GM19099 (cell line): Measurements from ENCODE around the gene CASP8.

Source experiments
- POLR2A ChIP-seq: IDR thresholded peaks from 3 replicates; pipeline ENCODE4 v1.6.1; 2011; ENCODE audit warnings: low read depth; ENCODE audit not compliant: insufficient read length; ENCODE audit errors: extremely low read depth

CASP8 gene

DNA sequence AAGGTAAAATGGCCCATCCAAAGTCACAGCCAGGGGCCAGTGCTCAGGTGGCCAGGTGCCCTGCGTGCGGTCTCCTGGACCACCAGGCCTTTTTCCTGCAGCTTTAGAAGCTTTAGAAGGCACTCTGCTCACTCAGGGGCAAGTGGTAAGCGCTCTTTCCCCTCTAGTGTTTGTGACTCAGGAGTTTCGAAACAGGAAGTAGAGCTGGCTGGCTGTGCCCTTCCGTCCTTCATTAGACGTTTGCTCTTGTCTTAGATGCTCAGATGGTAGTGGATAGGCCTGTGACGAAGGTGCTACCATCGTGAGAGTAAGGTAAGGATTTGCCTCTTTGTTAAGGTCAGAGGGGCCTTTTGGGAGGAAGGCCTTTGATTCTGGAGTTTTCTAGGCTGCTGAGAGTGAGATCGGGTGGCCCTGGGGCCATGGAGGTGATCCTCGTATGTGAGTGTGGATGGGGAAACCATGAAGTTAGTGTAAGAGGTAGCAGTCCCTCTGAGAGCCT lies at the start of gene CASP8:
Gene CASP8, plus strand, starts transcription at position 235 of the 499 bp plus-strand sequence. CDS start 5,951 bp downstream, outside the sequence.
- peak; percentile 32 for TF ChIP-seq POLR2A

DNA sequence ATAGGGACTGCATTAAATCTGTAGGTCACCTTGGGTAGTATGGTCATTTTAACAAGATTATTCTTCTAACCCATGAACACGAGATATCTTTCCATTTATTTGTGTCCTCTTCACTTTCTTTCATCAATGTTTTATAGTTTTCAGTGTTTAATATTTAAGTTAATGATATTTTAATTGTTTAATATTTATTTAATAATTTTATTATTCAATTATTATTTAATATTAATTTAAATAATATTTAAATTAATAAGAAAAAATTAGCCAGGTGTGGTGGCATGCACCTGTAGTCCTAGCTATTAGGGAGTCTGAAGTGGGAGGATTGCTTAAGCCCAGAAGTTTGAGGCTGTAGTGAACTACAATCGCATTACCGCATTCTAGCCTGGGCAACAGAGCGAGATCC lies 44.4 kb upstream of the CASP8 start:
- TF ChIP-seq POLR2A: no peak

DNA sequence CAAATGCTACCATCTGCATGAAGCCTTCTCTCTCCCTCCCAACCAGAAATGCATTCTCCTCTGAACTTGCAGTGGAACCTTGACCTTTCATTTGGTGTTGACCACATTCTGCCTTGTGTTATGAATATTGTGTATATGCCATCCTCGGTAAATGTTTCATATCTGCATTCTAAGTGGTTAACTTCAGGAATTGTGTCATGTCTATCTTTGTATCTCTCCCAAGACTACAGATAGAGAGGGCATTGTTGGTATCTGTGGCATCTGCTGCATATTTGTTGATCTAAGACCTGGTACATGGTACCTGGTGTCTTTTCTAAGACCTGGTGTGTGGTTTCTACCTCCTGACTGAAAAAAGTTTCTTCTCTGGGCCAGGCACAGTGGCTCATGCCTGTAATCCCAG lies 43.4 kb upstream of the CASP8 start:
- no peak for TF ChIP-seq POLR2A

DNA sequence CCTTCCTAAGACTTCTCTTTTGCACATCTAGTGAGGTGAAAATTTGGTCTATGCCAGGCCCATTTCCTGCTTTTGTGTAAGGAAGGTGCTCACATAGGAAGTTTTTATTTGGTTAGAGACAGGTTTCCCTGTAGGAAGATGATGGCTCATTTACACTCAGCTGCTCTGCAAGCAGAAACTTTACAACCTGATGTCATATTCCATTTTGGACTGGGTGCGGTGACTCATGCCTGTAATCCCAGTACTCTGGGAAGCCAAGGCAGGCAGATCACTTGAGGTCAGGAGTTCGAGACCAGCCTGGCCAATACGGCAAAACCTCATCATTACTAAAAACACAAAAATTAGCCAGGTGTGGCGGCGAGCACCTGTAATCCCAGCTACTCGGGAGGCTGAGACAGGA lies 41.6 kb upstream of the CASP8 start:
- no peak for TF ChIP-seq POLR2A

DNA sequence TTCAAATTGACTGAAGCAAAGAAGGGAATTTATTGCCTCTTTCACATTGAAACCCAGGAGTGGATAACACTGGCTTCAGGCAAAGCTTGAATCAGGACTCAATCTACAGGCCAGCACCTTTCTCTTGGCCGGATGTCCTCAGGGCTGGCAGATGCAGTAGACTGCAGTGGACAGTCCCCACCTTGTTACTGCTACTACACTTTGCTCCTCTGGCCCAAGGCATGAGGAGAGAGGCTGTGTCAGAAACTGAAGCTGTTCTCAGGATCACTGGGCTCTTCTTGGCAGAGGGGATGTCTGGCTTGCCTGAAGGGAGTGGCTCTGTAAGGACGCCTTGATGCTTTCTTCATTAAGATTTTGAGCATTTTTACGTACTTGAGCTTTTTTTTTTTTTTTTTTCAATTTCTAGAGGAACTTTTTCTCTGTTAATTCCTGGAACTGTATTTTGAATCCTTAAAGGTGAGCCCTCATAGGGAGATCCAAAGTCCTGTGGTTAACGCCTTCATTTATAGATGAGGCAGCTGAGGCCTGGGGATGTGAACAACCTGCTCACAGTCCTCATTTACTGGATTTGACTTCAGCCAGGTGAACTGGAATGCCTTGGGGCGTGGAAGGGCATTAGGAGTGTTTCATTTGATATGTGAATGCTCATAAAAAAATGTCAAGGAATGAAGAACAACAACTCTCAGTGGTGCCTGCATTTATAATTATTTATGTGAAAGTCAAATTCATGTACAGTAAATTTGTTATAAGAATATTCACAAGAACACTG lies 40.8 kb upstream of the CASP8 start:
- no peak for TF ChIP-seq POLR2A

DNA sequence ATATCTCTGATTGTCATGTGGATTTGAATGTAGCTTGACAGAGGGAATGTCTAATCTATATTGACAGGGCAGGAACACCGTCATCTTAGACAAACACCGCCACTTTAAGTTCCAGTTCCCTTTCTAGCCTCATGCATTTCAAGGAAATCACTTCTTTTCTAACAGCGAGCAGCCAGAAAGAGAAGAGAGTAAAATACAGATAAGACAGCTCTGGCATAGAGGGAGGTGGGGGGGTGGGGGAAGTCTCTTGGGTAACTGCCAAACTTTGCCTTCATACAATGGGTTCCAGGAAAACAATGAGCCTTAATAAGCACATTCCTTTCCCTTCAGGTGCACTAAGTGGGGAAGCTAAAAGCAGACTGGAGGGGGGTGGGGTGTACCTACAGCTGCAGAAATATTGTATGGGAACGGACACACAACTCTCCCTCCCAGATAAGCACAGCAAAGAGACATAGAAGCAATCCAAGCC lies 40.2 kb upstream of the CASP8 start:
- TF ChIP-seq POLR2A: no peak

DNA sequence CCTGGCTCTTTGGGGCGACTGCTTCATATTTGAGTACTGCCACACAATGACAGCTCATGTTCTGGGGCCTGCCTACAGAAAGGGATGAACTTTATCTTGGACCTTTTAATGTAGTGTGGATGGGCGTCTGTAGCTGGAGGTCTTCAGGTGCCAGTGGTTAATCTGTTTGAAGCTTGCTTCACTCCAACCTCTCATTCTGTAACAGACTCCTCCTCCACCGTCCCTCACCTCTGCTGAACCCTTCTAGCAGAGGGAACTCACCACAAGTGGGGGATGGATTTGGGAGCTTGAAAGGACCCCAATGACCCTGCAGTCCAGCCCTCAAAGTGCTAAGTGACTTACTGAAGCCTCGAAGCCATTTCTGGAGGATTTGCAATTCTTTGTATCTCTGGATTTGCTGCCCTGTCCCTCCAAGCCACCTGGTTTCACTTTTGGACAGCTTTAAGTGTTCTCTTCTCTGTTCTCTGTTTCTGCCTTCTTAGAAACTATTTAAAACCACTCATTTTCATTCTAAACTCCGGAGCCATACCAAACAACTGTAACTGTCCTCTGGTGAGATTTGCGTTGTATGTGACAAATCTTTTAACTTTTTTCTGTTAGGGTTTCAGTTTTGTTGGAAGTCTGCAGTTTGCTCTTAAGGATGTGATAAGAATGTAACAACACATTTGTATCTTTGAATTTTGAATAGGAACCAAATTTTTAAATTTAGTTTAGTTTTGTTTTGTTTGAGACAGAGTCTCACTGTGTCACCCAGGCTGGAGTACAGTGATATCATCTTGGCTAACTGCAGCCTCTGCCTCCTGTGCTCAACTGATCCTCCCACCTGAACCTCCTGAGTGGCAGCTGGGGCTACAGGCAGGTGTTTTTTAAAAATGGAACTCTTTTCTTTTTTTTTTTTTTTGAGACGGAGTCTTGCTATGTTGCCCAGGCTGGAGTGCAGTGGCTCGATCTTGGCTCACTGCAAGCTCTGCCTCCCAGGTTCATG lies 37.0 kb upstream of the CASP8 start:
- TF ChIP-seq POLR2A: no peak

DNA sequence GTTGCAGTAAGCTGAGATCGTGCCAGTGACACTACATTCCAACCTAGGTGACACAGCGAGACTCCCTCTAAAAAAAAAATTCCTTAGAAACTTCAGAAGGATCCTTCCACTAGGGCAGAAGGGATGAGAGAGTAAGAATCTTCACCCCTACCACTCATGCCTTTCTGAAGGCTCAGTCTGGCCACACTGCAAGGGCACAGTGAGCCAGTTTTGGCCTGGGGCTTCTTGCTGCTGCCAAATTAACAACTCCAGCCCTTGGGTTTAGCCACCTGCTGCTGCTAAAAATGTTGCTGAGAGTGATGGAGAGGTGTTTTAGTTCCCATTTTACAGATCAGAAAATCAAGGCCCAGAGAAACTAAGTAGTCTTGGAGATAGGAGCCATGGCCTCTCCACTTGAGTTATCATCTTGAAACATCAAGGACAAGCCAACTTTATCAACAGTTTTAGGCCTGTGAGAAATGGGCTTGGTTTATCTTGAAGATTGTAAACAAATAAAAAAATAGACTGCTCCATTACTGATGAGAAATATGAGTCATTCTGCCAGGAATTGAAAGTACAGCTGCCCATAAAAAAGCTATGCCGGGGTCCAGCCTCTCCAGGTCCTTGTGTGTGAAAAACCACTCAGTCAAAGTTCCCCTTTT lies 31.9 kb upstream of the CASP8 start:
- no peak for TF ChIP-seq POLR2A

DNA sequence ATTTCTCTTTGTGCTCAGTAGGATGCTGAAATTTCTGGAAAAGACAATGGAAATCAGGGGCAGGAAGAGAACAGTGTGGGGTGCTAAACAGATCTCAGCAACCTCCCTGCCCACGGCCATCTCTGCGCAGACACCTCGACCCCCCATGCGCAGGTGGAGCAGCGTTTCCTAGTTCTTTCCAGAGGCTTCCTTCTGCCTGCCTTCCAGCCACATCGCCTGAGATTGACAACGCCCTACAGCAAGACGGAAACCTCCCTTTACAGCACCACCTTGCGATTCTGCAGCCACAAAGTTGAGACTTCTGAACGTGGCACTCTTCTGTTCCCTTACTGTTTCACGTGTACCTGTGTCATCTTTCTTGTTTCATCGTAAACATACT lies 31.4 kb upstream of the CASP8 start:
- TF ChIP-seq POLR2A: no peak

DNA sequence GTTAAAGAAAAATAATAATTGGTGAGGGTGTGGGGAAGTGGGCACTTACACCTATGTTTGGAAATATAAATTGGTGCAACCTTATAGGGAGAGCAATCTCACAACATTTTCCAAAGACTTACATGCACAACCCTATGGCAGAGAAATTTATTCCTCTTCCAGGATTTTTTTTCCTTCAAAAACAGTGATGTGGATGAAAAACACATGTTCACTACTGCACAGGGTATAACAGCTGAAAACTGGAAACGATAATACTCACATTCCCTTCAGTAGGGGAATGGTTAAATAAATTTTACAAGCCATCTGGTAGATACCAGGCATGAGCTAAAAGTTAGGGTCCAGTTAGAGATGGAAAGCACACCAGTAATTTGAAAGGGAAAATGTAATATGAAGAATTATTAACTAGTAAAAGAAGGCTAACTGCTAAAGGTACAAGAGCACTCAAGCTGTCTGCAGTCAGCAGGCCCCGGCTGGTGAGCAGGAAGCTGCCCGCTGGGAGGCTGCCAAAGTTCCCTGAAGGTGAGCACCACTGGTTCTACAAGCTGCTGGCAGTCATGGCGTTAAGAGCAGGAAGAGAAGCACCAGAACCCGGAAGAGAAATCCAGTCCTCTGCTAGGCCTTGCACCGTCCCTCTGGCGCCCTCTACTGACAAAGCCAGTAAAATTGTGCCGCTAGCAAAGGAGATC lies 28.4 kb upstream of the CASP8 start:
- TF ChIP-seq POLR2A: peak; percentile 64

DNA sequence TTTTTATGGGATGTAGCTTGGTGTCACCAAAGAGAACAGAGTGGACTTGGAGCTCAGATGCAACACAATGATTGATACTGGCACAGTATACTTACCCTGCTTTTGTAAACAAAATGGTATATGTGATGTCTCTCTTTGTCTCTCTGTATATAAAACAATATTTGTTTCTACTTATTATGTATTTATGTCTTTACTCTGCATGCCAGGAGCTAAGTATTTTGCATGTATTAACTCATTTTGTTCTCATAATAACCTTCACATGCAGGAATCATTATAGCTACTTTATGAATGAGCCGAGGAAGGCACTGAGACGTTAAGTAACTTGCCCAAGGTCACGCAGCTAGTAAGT lies 27.9 kb upstream of the CASP8 start:
- no peak for TF ChIP-seq POLR2A

DNA sequence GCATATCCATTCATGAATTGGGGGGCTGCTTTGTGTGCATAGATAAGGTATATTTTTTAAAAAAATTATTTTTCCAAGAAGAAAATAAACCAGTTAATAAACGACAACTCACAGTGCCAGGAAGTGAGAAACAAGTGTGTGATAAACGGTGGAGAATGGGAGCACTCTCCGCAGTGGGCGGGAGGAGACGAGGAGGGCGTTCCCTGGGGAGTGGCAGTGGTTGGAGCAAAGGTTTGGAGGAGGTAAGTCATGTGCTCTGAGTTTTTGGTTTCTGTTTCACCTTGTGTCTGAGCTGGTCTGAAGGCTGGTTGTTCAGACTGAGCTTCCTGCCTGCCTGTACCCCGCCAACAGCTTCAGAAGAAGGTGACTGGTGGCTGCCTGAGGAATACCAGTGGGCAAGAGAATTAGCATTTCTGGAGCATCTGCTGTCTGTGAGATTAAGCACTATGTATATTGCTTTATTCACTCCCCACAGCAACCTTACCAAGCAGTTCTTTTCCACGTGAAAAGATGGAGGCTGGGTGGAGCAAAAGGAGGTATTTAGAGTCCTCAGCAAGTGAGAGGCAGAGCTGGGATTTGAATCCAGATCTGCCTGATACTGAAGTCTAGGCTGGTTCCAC lies 27.0 kb upstream of the CASP8 start:
- TF ChIP-seq POLR2A: peak; percentile 83

DNA sequence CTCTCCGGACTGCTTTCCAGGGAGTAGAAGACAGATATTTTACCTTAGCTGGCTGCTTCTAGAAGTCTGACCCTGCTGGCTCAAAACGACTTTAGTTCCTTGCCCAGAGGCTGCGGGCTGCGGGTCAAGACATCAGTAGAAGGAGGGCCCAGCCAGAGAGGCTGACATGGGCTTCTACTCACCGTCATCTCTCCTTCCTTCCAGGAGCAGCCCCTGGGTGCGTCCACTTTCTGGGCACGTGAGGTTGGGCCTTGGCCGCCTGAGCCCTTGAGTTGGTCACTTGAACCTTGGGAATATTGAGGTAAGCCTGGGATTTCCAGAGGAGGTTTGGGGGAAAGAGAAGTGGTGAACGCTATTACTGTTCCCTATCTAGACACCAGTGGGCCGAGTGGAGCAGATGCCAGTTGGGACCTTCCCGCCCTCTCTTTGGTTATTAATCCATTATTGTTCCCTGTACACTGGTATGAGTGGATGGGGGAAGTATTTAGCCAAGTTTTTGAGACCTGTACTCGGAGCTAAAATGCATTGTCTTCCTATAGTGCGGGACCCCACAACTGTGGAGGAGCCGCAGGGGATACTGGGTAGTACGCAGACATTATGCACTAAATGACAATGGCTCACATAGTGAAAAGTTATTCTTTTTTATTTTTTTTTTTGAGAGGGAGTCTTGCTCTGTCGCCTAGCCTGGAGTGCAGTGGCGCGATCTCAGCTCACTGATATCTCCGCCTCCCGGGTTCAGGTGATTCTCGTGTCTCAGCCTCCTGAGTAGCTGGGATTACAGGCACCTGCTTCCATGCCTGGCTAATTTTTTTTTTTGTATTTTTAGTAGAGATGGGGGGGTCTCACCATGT lies 26.3 kb upstream of the CASP8 start:
- no peak for TF ChIP-seq POLR2A
